Measurements from ENCODE around the gene PRDM4. TPM values are rescaled to one million over a fixed set of nuclear protein-coding genes. Genes with fewer than 3 reads are reported as not detected.

Gene PRDM4
- total RNA-seq, 1 experiment from 2014 or later: 32.9 TPM

- H3K27me3 ChIP-seq (ENCODE audit: insufficient read depth, low read length): no peaks in the 10 kb centered on the region
- TF ChIP-seq JUND (IDR thresholded peaks at IDR 0.05) (no peak), SIN3A (IDR thresholded peaks at IDR 0.05; ENCODE audit: low read depth) (no peak), EGR1 (IDR thresholded peaks at IDR 0.05; ENCODE audit: low read depth) (no peak), FOSL1 (IDR thresholded peaks at IDR 0.05; ENCODE audit: low read depth) (no peak), EZH2 (IDR thresholded peaks at IDR 0.05) (no peak), ELF1 (IDR thresholded peaks at IDR 0.05; ENCODE audit: borderline replicate concordance, low read depth) (no peak), CEBPB (IDR thresholded peaks at IDR 0.05; ENCODE audit: low read depth) (no peak), ZNF274 (IDR thresholded peaks at IDR 0.05; ENCODE audit: low read depth, low read length) (no peak), SRF (IDR thresholded peaks at IDR 0.05; ENCODE audit: low read depth) (no peak), RAD21 (IDR thresholded peaks at IDR 0.05; ENCODE audit: low read depth) (no peak), CTCF (IDR thresholded peaks at IDR 0.05 in 2 of 3, conservative IDR thresholded peaks at IDR 0.05 in 1 of 3; ENCODE audit: borderline replicate concordance in 1 of 3, insufficient read depth in 1 of 3, low read depth in 2 of 3, low read length in 2 of 3) (no peak), ZFX (IDR thresholded peaks at IDR 0.05) (no peak), CBX3 (IDR thresholded peaks at IDR 0.05; ENCODE audit: low read depth) (no peak)
- intact Hi-C loops (cut with micrococcal nuclease): no loop called here
- no peak overlapping the region for H3K4me3 ChIP-seq (replicated peaks in 1 of 2; ENCODE audit: low read depth in 1 of 2, low read length in 2 of 2)
- H3K27ac ChIP-seq (ENCODE audit: low read depth, low read length): no peak overlapping the region
- H3K79me2 ChIP-seq (ENCODE audit: insufficient read depth, low read length): no peaks in the 10 kb centered on the region
- no peak overlapping the region for H2AFZ ChIP-seq (ENCODE audit: low read depth, low read length, poor library complexity, severe bottlenecking)
- no peaks in the 10 kb centered on the region for H3K36me3 ChIP-seq (ENCODE audit: control insufficient read depth in 1 of 2, insufficient read depth in 2 of 2, low read length in 2 of 2)
- DNase-seq (ENCODE audit: low read depth, low spot score) (no peak), ATAC-seq (no peak)
- no peaks in the 10 kb centered on the region for H3K9me3 ChIP-seq (ENCODE audit: control insufficient read depth in 1 of 2, insufficient read depth in 1 of 2, low read depth in 1 of 2, low read length in 2 of 2)
- ChIA-PET RAD21 (ENCODE audit: low non-redundant PET in 1 of 2, low total read pairs in 2 of 2, uncharacterized antibody in 2 of 2, unreplicated experiment in 2 of 2) (no interaction called here), POLR2A (no interaction called here), CTCF (no interaction called here)
- BruUV-seq (replicated peaks): no TSS peak
- no peak overlapping the region for H3K4me2 ChIP-seq (ENCODE audit: low read length)
- no peaks in the 10 kb centered on the region for H4K20me1 ChIP-seq (ENCODE audit: insufficient read depth)
- H3K9me2 ChIP-seq (ENCODE audit: insufficient read depth): no peaks in the 10 kb centered on the region
- H3K9ac ChIP-seq (ENCODE audit: low read length): no peak overlapping the region
- no peaks in the 10 kb centered on the region for H3K4me1 ChIP-seq (ENCODE audit: control insufficient read depth in 1 of 2, insufficient read depth in 2 of 2, low read length in 2 of 2)
Observed at GRCh38 chr12:107767466-107767865, 6.5 kb upstream of the PRDM4 start.
